ENCODE results near the gene PRPH.
A peak's percentile ranks its signal among the peaks of the same experiment; 100 is the strongest.

The PRPH gene

GRCh38 chr12:49328816-49329215 is 33.9 kb downstream of the PRPH start:
- DNase-seq (ENCODE audit: low read depth, low spot score), result no peak
- POLR2A ChIA-PET, result no interaction called here
- TF ChIP-seq, protein P1, sequence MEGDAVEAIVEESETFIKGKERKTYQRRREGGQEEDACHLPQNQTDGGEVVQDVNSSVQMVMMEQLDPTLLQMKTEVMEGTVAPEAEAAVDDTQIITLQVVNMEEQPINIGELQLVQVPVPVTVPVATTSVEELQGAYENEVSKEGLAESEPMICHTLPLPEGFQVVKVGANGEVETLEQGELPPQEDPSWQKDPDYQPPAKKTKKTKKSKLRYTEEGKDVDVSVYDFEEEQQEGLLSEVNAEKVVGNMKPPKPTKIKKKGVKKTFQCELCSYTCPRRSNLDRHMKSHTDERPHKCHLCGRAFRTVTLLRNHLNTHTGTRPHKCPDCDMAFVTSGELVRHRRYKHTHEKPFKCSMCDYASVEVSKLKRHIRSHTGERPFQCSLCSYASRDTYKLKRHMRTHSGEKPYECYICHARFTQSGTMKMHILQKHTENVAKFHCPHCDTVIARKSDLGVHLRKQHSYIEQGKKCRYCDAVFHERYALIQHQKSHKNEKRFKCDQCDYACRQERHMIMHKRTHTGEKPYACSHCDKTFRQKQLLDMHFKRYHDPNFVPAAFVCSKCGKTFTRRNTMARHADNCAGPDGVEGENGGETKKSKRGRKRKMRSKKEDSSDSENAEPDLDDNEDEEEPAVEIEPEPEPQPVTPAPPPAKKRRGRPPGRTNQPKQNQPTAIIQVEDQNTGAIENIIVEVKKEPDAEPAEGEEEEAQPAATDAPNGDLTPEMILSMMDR (IDR thresholded peaks at IDR 0.05; ENCODE audit: insufficient read depth, low read length, missing control alignments), result no peak
- no peak overlapping the region for H3K4me3 ChIP-seq (ENCODE audit: low read depth, low read length)
- CTCF ChIA-PET, result interaction anchor here (1.4 to 12.8 kb wide), 5 partner anchors 14 to 252 kb away, joined by 4 to 424 read pairs (median 148); partner anchors contain the start of gene DNAJC22

DNA sequence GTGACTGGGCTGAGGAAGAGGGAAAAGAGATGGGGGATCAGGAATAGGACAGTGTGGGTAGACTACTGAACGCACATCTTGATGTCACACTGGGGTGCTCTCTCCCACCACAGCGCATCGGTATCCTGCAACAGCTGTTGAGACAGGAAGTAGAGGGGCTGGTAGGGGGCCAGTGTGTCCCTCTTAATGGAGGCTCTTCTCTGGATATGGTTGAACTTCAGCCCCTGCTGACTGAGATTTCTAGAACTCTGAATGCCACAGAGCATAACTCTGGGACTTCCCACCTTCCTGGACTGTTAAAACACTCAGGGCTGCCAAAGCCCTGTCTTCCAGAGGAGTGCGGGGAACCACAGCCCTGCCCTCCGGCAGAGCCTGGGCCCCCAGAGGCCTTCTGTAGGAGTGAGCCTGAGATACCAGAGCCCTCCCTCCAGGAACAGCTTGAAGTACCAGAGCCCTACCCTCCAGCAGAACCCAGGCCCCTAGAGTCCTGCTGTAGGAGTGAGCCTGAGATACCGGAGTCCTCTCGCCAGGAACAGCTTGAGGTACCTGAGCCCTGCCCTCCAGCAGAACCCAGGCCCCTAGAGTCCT is 35.2 kb downstream of the PRPH start:
- TF ChIP-seq, protein P1 (IDR thresholded peaks at IDR 0.05; ENCODE audit: insufficient read depth, low read length, missing control alignments), result no peak
- CTCF ChIA-PET, result interaction anchor here (0.8 to 12.8 kb wide), 11 partner anchors 12 to 251 kb away, joined by 3 to 424 read pairs (median 15); partner anchors contain the start of gene DNAJC22
- POLR2A ChIA-PET, result no interaction called here
- no peak overlapping the region for H3K4me3 ChIP-seq (ENCODE audit: low read depth, low read length)
- no peak for DNase-seq (ENCODE audit: low read depth, low spot score)

- no peak for DNase-seq (ENCODE audit: low read depth, low spot score)
- no peak overlapping the region for H3K4me3 ChIP-seq (ENCODE audit: low read depth, low read length)
- TF ChIP-seq, protein P1 (IDR thresholded peaks at IDR 0.05; ENCODE audit: insufficient read depth, low read length, missing control alignments), result no peak
- ChIA-PET CTCF (interaction anchor here (0.6 to 12.8 kb wide), 50 partner anchors 7 to 318 kb away, joined by 3 to 424 read pairs (median 5); partner anchors contain the start of genes DNAJC22, PRPF40B, PRPH and TROAP), POLR2A (interaction anchor here (1.0 kb wide), 1 partner anchor 250 kb away, joined by 5 read pairs; no protein-coding TSS in a partner anchor)
Observed at GRCh38 chr12:49330631-49331379, 35.9 kb downstream of the PRPH start.

GRCh38 chr12:49331380-49332222 is 36.7 kb downstream of the PRPH start:
- ChIA-PET POLR2A (interaction anchor here (0.6 to 1.0 kb wide), 3 partner anchors 9 to 249 kb away, joined by 3 to 5 read pairs (median 5); partner anchors contain the start of gene TROAP), CTCF (interaction anchor here (0.6 to 12.8 kb wide), 56 partner anchors 8 to 386 kb away, joined by 3 to 424 read pairs (median 5); partner anchors contain the start of genes DNAJC22, PRPF40B, PRPH and TROAP)
- no peak overlapping the region for H3K4me3 ChIP-seq (ENCODE audit: low read depth, low read length)
- no peak for DNase-seq (ENCODE audit: low read depth, low spot score)
- TF ChIP-seq, protein P1 (IDR thresholded peaks at IDR 0.05; ENCODE audit: insufficient read depth, low read length, missing control alignments), result peak; percentile 84

- TF ChIP-seq, protein P1 (IDR thresholded peaks at IDR 0.05; ENCODE audit: insufficient read depth, low read length, missing control alignments), result no peak
- ChIA-PET CTCF (interaction anchor here (0.7 to 12.8 kb wide), 36 partner anchors 9 to 385 kb away, joined by 3 to 424 read pairs (median 6); partner anchors contain the start of genes DNAJC22, PRPH and TROAP), POLR2A (no interaction called here)
- no peak for DNase-seq (ENCODE audit: low read depth, low spot score)
- no peak overlapping the region for H3K4me3 ChIP-seq (ENCODE audit: low read depth, low read length)
Observed at GRCh38 chr12:49332441-49332861, 37.5 kb downstream of the PRPH start.
